Heart left ventricle (tissue), 16 donors: ENCODE data around the gene C13orf42. TPM values are rescaled to one million over a fixed set of nuclear protein-coding genes. Genes with fewer than 3 reads are reported as not detected.

Experiments used
- ATAC-seq, 4 donors: fragments of 200-7000 bp; cut with Tn5 transposase; one replicate each; pipeline ENCODE4 v1.9.1; 2020 to 2022; ENCODE audit warnings: moderate library complexity in 4 of 4, mild to moderate bottlenecking in 3 of 4, moderate number of reproducible peaks in 1 of 4
- DNase-seq, 5 donors: peaks; one replicate each; pipeline ENCODE4 v3.0.0-alpha.2; 2020
- H3K27ac ChIP-seq, 12 donors: fragments of 200-600 bp; sonication (generic) in 4 of 12; one replicate each; pipeline versions ENCODE4 v1.5.0 to v1.8.0; 2016 to 2022; ENCODE audit warnings: mild to moderate bottlenecking in 2 of 12
- H3K27me3 ChIP-seq, 9 donors: fragments of 200-600 bp; sonication (generic) in 2 of 9; one replicate each; pipeline versions ENCODE4 v1.5.1 to v1.8.0; 2016 to 2022; ENCODE audit warnings: mild to moderate bottlenecking in 3 of 9
- H3K36me3 ChIP-seq, 9 donors: fragments of 200-600 bp; sonication (generic) in 2 of 9; one replicate each; pipeline versions ENCODE4 v1.5.0 to v1.8.0; 2018 to 2022; ENCODE audit warnings: mild to moderate bottlenecking in 2 of 9
- H3K4me1 ChIP-seq, 12 donors: fragments of 200-600 bp; sonication (generic) in 4 of 12; one replicate each; pipeline versions ENCODE4 v1.5.0 to v1.8.0; 2016 to 2022; ENCODE audit warnings: mild to moderate bottlenecking in 3 of 12
- H3K4me3 ChIP-seq, 12 donors: fragments of 200-600 bp; sonication (generic) in 4 of 12; one replicate each; pipeline versions ENCODE4 v1.5.0 to v1.8.0; 2017 to 2022; ENCODE audit warnings: mild to moderate bottlenecking in 9 of 12, moderate library complexity in 4 of 12
- H3K9me3 ChIP-seq, 12 donors: fragments of 200-600 bp; sonication (generic) in 4 of 12; one replicate each; pipeline versions ENCODE4 v1.5.0 to v1.8.0; 2016 to 2022; ENCODE audit warnings: mild to moderate bottlenecking in 1 of 12
- CTCF ChIP-seq, 12 donors: fragments of 200-600 bp; sonication (generic) in 4 of 12; IDR thresholded peaks; one replicate each; pipeline versions ENCODE4 v1.5.0 to v1.8.0; 2018 to 2022; ENCODE audit warnings: antibody characterized with exemption in 12 of 12, mild to moderate bottlenecking in 5 of 12
- POLR2A ChIP-seq, 2 donors: fragments of 450-650 bp; IDR thresholded peaks; one replicate each; pipeline ENCODE4 v1.6.1; 2017; ENCODE audit warnings: antibody characterized with exemption in 2 of 2, mild to moderate bottlenecking in 2 of 2, moderate library complexity in 2 of 2
- WGBS, 4 donors: extraction: QIAGEN DNeasy Blood & Tissue Kit in 2 of 4; methylation state at CpG; one replicate each; pipeline versions ENCODE4 v1.1.5 to v1.1.7; 2013 to 2018; 5-methylcytosine and 5-hydroxymethylcytosine counted together
- intact Hi-C, 10 donors: fragments of 100-400 bp; cut with DNase I; formaldehyde crosslinking; loops; one replicate each; pipeline versions ENCODE4 v1.11.1 to v1.14.2; 2022
- polyA plus RNA-seq, 2 donors: library from polyadenylated mRNA; stranded (reverse); fragments of 200-250 nt; gene quantifications; one replicate each; pipeline ENCODE4 v1.2.3, GENCODE V29; 2013
- total RNA-seq, 9 donors: library from RNA; depleted of rRNA in 2 of 9; stranded (reverse); fragments of >200 nt in 2 of 9; fragmentation: NEBNext Ultra II Directional in 3 of 9; extraction: Animal tissue kit (Norgen Biotek cat#: 25700) in 3 of 9; gene quantifications; one replicate each; pipeline versions ENCODE4 v1.1.0 to v1.2.4, GENCODE V29; 2016 to 2023
- donor health status: ischemic (EF 13 %, LVEDD 7.1; RV severe dilation, severe dysfunction).
- donor health status: healthy with polysubstance abuse.
- donor health status: DM: no; HTN: yes; CAD: no.
- donor health status: DM: no; HTN: no; CAD: no.
- donor health status: ischemic (EF 25% LVEDD 6.9; RV normal size, moderate dysfunction).
- donor health status: ischemic (EF 25% LVEDD 5.7; RV mildly dilated, moderate dysfunction).
- donor health status: healthy.
- donor health status: DM: yes; HTN: yes; CAD: no.
- donor health status: ischemic (EF 35%, LVEDD 5.7; RV mildly dilated, moderate dysfunction).
- donor health status: nonischemic (EF 11% LVEDD 7.7; RV severe dilation, severe dysfunction).
- donor health status: DM: yes; HTN: yes; CAD: no.
- donor health status: PGD.
- donor health status: ischemic (EF 29% LVEDD 5.4; RV normal size, mild dysfunction).
- donor health status: nonischemic (EF 23%, LVEDD 6.1; RV moderate dilation, normal function).

Gene C13orf42
- total and polyA plus RNA-seq, 11 donors, result not detected

GRCh38 chr13:51057001-51057400 is 54.1 kb downstream of the C13orf42 start:
- Histone ChIP-seq H3K4me1 (no peaks in the 10 kb centered on the region), H3K36me3 (no peaks in the 10 kb centered on the region), H3K27ac (no peak overlapping the region), H3K9me3 (no peaks in the 10 kb centered on the region), H3K4me3 (no peak overlapping the region), H3K27me3 (no peaks in the 10 kb centered on the region)
- DNase-seq (no peak), ATAC-seq (no peak)
- intact Hi-C loops, result loop anchor here in 1 of 10 donors (10.0 kb wide), 1 partner anchor 232 kb away; no protein-coding TSS in a partner anchor
- TF ChIP-seq POLR2A (IDR thresholded peaks at IDR 0.05) (no peak), CTCF (IDR thresholded peaks at IDR 0.05) (no peak)

- Histone ChIP-seq H3K27me3 (no peaks in the 10 kb centered on the region), H3K9me3 (no peaks in the 10 kb centered on the region), H3K4me3 (no peak overlapping the region), H3K36me3 (no peaks in the 10 kb centered on the region), H3K4me1 (no peaks in the 10 kb centered on the region), H3K27ac (no peak overlapping the region)
- WGBS, 4 donors, result 66 to 72% (median 69%) methylated on average over 3 of the region's 3 CpGs
- ATAC-seq (no peak), DNase-seq (no peak)
- no peak for TF ChIP-seq POLR2A (IDR thresholded peaks at IDR 0.05)
- TF ChIP-seq CTCF (IDR thresholded peaks at IDR 0.05), result no peak
- intact Hi-C loops, result loop anchor here in 1 of 10 donors (10.0 kb wide), 1 partner anchor 228 kb away; no protein-coding TSS in a partner anchor
Observed at GRCh38 chr13:51052581-51052980, 58.5 kb downstream of the C13orf42 start.

- H3K4me3 ChIP-seq, result no peak overlapping the region
- H3K27me3 ChIP-seq, result no peaks in the 10 kb centered on the region
- WGBS, 4 donors, result 84 to 90% (median 85%) methylated on average over 13 to 14 of the region's 14 CpGs
- DNase-seq (no peak), ATAC-seq (no peak)
- no peaks in the 10 kb centered on the region for H3K4me1 ChIP-seq
- no peak for TF ChIP-seq POLR2A (IDR thresholded peaks at IDR 0.05)
- TF ChIP-seq CTCF (IDR thresholded peaks at IDR 0.05), result no peak
- H3K36me3 ChIP-seq, result no peaks in the 10 kb centered on the region
- intact Hi-C loops, result loop anchor here in 1 of 10 donors (10.0 kb wide), 1 partner anchor 225 kb away; no protein-coding TSS in a partner anchor
- no peak overlapping the region for H3K27ac ChIP-seq
- H3K9me3 ChIP-seq, result no peaks in the 10 kb centered on the region
Observed at GRCh38 chr13:51050021-51050830, 60.8 kb downstream of the C13orf42 start.

- ATAC-seq, result no peak
- intact Hi-C loops, result no loop called here
- no peaks in the 10 kb centered on the region for H3K36me3 ChIP-seq
- DNase-seq, result no peak
- no peak overlapping the region for H3K4me3 ChIP-seq
- no peak for TF ChIP-seq POLR2A (IDR thresholded peaks at IDR 0.05)
- H3K27me3 ChIP-seq, result no peaks in the 10 kb centered on the region
- no peaks in the 10 kb centered on the region for H3K4me1 ChIP-seq
- H3K27ac ChIP-seq, result no peak overlapping the region
- H3K9me3 ChIP-seq, result no peaks in the 10 kb centered on the region
Observed at GRCh38 chr13:51048616-51049015, 62.5 kb downstream of the C13orf42 start.

- no peak overlapping the region for H3K27ac ChIP-seq
Observed at GRCh38 chr13:51048166-51048461, 63.0 kb downstream of the C13orf42 start.

More at GRCh38 chr13:51048166-51048461, 63.0 kb downstream of the C13orf42 start:
- intact Hi-C loops, result no loop called here
- Histone ChIP-seq H3K4me1 (no peaks in the 10 kb centered on the region), H3K27me3 (no peaks in the 10 kb centered on the region), H3K9me3 (no peaks in the 10 kb centered on the region), H3K4me3 (no peak overlapping the region), H3K36me3 (no peaks in the 10 kb centered on the region)
- 79 to 95% (median 89%) methylated on average over 2 of the region's 2 CpGs for WGBS, 4 donors
- DNase-seq (no peak), ATAC-seq (no peak)
- TF ChIP-seq POLR2A (IDR thresholded peaks at IDR 0.05) (no peak), CTCF (IDR thresholded peaks at IDR 0.05) (no peak)
